ENCODE measurements around the gene GPR176.
A peak's percentile ranks its signal among the peaks of the same experiment; 100 is the strongest.

The GPR176 gene

GRCh38 chr15:39919748-39920509 is at the start of gene GPR176:
GPR176 (minus strand) TSS chr15:39920266; CDS start chr15:39920026, 240 bp downstream.
- DNase-seq (ENCODE audit: low read depth in 3 of 3) = peak in 1 of 3 donors; percentile 15

GRCh38 chr15:39969002-39969394 is 48.9 kb upstream of the GPR176 start:
- no peak for DNase-seq (ENCODE audit: low read depth in 3 of 3)

- DNase-seq (ENCODE audit: low read depth in 3 of 3) = no peak
Observed at GRCh38 chr15:39968273-39969001, 48.4 kb upstream of the GPR176 start.

- no peak for DNase-seq (ENCODE audit: low read depth in 3 of 3)
Observed at GRCh38 chr15:39966521-39966920, 46.5 kb upstream of the GPR176 start.

GRCh38 chr15:39963786-39964185 is 43.7 kb upstream of the GPR176 start:
- no peak for DNase-seq (ENCODE audit: low read depth in 3 of 3)

GRCh38 chr15:39961051-39961450 is 41.0 kb upstream of the GPR176 start:
- no peak for DNase-seq (ENCODE audit: low read depth in 3 of 3)

- no peak for DNase-seq (ENCODE audit: low read depth in 3 of 3)
Observed at GRCh38 chr15:39960411-39960810, 40.3 kb upstream of the GPR176 start.

GRCh38 chr15:39959411-39959810 is 39.3 kb upstream of the GPR176 start:
- DNase-seq (ENCODE audit: low read depth in 3 of 3) = no peak

- DNase-seq (ENCODE audit: low read depth in 3 of 3) = no peak
Observed at GRCh38 chr15:39957481-39957880, 37.4 kb upstream of the GPR176 start.

- no peak for DNase-seq (ENCODE audit: low read depth in 3 of 3)
Observed at GRCh38 chr15:39953521-39953920, 33.5 kb upstream of the GPR176 start.

- DNase-seq (ENCODE audit: low read depth in 3 of 3) = no peak
Observed at GRCh38 chr15:39951561-39951960, 31.5 kb upstream of the GPR176 start.

GRCh38 chr15:39948817-39949216 is 28.8 kb upstream of the GPR176 start:
- DNase-seq (ENCODE audit: low read depth in 3 of 3) = no peak

GRCh38 chr15:39947401-39948197 is 27.5 kb upstream of the GPR176 start:
- no peak for DNase-seq (ENCODE audit: low read depth in 3 of 3)

GRCh38 chr15:39946862-39947261 is 26.8 kb upstream of the GPR176 start:
- DNase-seq (ENCODE audit: low read depth in 3 of 3) = no peak

GRCh38 chr15:39944726-39945125 is 24.7 kb upstream of the GPR176 start:
- DNase-seq (ENCODE audit: low read depth in 3 of 3) = no peak

GRCh38 chr15:39942753-39943150 is 22.7 kb upstream of the GPR176 start:
- DNase-seq (ENCODE audit: low read depth in 3 of 3) = no peak

GRCh38 chr15:39942101-39942752 is 22.2 kb upstream of the GPR176 start:
- DNase-seq (ENCODE audit: low read depth in 3 of 3) = no peak

- DNase-seq (ENCODE audit: low read depth in 3 of 3) = no peak
Observed at GRCh38 chr15:39939487-39940452, 19.7 kb upstream of the GPR176 start.

- DNase-seq (ENCODE audit: low read depth in 3 of 3) = no peak
Observed at GRCh38 chr15:39937696-39938095, 17.6 kb upstream of the GPR176 start.

GRCh38 chr15:39936681-39937080 is 16.6 kb upstream of the GPR176 start:
- DNase-seq (ENCODE audit: low read depth in 3 of 3) = no peak

GRCh38 chr15:39936187-39936586 is 16.1 kb upstream of the GPR176 start:
- DNase-seq (ENCODE audit: low read depth in 3 of 3) = no peak

All from stimulated activated CD4-positive, alpha-beta T cell treated with anti-CD3 and anti-CD28 coated beads, TNF-alpha, amount 100 ng/mL, for 48 hours (primary cell).